GM18498 (cell line): Measurements from ENCODE around the gene RMRP.

ENCODE experiments used
- ATAC-seq: cut with Tn5 transposase; IDR thresholded peaks from one replicate; pipeline ENCODE4 v1.9.1; 2021; ENCODE audit warnings: mild to moderate bottlenecking, moderate library complexity; ENCODE audit not compliant: unreplicated experiment

The RMRP gene

DNA sequence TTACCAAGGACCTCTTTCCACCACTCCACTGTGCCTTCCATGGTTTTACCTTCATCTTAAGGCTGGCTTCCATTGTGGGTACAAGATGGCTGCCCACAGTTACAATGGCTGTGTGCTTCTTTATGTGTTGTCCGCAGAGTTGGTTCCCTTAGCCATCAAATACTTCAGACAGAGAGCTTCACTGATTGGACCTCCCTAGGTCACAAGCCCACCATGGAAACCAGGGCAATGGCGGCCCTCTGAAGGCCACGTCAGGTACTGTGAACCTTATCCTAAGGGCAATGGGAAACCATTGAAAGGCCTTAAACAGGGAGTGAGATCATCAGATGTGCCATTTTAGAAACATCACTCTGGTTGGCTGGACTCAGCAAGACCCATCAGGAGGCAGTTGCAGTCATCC is 10.1 kb upstream of the RMRP start:
- ATAC-seq, result no peak

DNA sequence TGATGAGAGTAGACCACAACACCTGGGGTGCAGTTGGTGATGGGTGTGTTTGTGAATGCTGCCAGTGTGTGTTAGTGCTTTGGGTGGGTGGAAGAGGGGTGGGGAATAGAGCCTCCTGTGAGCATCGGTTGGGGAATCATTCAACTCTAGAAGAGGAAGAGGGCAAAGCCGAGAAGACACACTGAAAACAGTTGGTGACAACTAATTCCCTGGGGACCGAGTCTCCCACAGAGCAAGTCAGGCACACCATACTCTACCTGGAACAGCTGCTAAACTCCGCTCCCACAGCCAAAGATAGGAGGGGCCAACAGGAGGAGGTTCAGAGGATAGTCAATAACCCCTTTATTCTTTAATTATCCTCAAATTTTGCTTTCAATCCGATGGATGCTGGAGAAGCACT is 8.7 kb upstream of the RMRP start:
- ATAC-seq, result no peak

DNA sequence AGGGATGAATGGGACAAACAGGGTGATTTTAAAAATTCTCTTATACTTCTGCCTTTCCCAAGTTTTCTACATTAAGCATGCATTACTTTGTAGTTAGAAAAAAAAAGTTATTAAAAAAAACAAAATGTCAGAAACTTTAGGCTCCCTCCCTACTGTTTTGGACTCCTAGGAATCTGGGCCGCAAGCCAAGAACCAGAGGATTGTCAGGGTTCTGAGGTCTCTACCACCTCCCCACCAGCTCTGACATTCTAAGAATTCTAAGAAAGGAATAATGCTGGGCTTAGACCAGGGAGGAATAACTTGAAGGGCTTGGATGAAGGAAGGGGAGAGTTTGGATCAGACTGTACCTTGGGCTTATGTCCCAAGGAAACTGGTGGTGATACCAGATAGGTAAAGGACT is 8.2 kb upstream of the RMRP start:
- no peak for ATAC-seq

DNA sequence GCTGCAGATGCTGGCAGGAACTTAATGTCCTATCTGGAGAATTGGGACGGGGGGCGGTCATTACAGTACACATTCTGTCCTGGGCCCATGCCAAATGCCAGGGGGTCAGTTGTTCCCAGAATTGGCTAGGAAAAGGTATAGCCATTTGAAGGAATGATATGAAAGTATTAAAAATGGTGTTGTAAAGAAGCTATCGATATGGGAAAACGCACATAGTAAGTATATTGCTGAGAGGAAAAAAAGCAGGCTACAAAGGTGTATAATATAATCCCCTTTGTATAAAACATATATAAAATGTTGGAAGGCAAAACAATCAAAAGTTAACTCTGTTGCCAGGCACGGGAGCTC is 7.6 kb upstream of the RMRP start:
- no peak for ATAC-seq

DNA sequence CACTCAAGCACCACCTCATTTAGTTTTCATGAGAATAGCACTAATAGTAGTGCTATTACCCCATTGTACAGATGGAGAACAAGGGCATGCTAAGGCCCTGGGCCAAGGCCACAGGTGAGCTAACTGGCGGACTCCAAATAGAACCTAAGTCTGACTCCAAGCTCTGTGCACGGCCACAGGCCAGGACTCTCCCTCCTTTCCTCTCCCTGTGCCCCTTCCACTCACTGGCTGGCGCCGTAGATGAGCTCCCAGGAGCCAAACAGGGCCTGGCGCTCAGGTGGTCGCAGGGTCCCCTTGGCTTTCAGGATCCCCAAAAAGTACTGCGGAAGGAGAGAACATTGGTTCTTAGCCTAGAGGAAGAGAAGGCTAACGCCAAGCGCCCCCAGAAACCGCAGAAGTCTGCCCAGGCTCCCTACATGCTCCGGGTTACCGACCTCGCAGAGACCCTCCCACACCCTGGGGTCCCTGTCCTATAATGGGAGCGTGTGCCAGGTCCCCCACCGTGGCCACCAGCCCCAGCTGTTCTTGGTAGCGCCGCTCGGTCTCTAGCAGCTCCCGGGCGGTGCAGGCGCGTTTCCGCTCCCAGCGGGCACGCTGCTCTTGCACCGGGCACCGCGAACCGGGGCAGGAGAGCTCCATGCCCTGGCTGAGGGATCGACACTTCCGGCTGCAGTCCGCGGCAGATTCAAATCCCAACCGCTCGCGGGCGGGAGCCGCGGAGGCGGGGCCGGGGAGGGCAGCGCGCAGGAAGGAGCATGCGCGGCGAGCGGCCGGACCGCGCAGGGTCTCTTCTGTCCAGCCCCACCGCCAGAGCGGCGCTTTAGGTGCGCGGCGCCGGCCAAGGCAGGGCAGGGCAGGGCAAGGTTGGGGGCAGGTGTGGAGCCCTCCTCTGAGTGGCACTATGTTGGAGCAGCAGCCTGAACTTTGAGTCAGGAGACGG is 7.0 kb upstream of the RMRP start, which contains the start of gene ARHGEF39:
TSS of gene ARHGEF39 (minus strand) at position 665 of the 940 bp plus-strand sequence. CDS start at position 639, 26 bp downstream.
- ATAC-seq, result peak; percentile 79

DNA sequence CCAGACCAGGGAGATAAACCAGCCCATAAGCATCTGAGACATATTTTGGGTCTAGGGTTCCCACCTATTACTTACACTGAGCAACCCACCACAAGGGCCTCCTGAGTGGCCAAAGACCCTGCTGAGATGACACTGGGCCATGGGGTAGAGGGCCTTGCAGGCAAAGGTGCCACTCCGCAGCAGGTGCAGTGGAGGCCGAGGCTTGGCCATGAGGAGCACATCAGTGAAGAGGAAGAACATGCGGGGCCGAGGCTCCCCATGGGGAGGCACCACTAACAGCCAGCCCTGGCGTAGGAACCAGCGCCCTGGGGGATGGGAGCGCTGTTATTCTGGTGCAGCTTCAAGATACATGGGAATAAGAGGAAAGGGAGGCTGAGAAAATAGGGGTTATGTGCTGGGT is 4.6 kb upstream of the RMRP start:
- no peak for ATAC-seq

DNA sequence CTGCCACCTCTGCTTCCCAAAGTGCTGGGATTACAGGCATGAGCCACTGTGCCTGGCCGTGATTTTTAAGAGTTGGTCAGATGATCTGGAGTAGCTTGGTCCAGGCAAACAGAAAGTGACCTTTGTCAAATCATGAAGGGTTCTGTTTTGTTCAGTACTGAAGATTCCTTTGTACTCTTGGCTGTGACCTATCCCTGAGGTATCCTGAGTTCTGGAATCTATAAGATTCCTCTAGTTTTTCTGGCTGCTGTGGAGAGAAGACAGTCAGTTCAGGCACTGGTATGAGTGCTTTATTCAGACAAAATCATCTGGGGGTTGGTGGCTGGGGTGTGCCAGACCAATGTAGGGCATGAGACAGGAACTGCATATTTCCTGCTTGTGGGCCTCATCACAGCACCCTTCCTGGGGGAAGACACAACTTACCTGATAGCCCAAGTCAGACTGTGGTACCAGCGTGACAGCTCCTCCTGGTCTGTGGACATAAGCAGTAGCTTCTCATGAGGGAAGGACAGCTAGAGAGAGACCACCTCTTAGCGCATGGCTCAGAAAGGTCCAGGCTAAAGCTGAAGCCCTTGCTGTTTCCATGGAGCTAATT is 4.0 kb upstream of the RMRP start:
- no peak for ATAC-seq

DNA sequence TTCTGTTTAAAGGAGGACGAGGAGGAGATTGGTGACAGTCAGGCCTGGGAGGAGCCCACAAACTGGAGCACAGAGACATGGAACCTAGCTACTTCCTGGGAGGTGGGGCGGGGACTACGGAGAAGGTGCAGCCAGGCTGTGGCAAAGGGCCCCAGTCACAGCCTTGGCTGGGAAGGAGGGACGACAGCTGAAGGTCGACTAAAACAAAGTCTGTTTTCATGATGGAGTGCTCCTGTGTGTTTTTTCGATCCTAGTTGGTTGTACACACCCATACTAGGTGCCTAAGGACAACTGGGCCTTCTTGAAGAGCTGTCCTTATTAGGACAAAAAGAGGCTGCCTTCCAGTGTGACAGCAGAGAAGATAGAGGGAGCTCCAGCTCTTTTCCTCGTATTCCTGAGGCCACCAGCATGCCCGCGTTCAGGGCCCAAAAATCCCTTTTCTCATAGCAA is 3.2 kb upstream of the RMRP start:
- ATAC-seq, result no peak

DNA sequence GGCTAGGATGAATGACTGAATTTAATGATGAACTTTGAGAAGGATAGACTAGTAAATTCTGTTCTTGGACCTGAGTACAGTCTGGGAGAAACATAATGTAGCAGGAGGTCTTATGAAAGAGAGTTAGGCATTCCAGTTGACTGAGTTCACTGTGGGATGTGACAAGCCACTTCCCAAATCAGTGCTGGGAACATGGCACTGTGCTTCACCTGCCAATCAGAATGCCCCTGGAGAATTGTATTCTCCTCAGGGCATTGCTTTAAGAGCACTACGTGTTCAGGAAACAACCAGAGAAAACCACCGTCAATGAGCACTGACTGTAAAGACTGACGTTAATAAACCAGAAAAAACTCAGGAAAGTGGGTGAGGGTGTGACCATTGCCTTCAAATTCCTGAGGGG is 1.5 kb upstream of the RMRP start:
- no peak for ATAC-seq

DNA sequence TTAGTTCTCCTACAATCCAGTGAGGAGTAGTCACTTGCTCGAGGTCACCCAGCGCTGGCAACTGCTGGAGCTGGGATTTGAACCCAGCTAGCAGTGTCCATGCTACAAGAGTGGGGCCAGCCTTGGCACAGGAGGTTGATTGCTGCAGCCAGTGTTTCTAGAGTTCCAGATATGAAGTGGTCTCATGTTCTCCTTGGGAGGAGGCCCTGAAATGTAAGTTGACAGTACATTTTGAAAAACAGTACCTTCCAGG is 1.1 kb upstream of the RMRP start:
- ATAC-seq, result peak; percentile 1

DNA sequence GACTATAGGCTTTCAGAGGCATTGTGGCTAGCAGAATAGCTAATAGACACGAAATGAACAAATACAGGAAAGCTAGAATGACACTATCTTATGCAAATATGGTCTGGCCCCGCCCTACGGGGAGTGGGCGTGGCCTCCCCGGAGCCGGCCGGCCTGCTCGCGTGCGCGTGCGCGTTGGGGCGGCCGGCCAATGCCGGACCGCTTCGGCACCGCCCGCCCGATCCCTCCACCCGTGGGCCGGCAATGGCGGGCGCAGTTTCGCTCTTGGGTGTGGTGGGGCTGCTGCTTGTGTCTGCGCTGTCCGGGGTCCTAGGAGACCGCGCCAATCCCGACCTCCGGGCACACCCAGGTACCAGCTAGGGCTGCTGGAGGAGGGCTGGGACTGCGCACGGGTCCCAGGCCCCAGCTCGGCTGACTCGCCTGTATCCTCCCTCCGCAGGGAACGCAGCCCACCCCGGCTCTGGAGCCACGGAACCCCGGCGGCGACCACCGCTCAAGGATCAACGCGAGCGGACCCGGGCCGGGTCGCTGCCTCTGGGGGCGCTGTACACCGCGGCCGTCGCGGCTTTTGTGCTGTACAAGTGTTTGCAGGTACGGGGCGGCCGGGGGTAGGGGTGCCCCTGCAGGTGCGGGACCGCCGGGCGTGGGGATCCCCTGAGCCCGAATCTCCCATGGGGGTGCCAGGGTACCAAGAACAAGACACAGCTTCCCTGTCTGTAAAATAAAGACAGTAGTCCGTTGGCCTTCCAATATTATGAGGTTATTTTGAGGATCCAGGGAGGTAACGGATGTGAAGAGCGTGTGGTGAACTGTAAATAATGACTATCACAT is 533 bp upstream of the RMRP start, which contains the start of gene CCDC107:
TSS of gene CCDC107 (plus strand) at position 156 of the 831 bp plus-strand sequence. CDS start at position 244, 88 bp downstream.
- peak; percentile 71 for ATAC-seq

DNA sequence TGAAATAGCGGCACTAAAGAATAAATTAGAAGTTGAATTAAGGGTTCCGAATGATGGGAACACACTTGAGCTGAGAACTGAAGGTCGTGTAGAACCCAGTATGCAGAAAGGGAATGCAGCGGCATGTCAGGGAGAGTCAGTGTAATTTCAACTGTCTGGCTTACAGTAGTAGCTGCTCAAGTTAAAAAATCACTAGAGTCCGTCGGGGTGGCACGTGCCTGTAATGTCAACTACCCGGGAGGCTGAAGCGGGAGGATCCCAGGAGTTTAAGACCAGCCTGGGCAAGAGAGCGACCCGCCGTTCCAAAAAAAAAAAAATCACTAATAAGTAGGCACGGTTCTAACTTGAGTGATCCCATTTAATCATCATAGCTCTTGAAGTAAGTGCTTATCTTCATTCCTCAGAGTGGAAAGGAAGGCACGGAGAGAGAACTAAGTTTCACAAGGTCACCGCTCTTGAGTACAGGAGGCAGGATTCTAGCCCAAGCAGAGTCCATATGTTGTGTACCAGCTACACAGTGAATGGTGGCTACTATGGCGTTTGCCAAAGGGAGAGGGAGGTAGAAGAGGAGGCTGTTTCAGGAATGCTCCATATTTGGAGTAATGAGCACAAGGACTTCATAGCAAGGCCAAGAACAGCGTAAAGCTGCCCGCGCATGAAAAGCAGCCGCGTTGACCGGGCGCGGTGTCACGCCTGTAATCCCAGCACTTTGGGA is 831 bp downstream of the RMRP start:
- ATAC-seq, result no peak

DNA sequence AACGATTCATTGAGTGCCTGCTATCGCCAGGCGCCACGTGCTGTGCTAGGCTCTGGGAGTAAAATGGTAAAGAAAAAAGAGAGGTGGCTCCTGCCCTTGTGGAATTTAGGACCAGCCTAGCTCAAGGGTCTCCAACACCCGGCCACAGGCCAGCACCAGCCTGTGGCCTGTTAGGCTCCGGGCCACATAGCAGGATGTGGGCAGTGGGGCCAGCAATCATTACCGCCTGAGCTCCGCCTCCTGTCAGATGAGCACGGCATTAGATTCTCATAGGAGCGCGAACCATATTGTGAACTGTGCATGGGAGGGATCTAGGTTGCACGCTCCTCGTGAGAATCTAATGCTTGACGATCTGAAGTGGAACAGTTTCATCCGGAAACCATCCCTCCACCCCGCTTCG is 1.5 kb downstream of the RMRP start:
- ATAC-seq, result no peak

DNA sequence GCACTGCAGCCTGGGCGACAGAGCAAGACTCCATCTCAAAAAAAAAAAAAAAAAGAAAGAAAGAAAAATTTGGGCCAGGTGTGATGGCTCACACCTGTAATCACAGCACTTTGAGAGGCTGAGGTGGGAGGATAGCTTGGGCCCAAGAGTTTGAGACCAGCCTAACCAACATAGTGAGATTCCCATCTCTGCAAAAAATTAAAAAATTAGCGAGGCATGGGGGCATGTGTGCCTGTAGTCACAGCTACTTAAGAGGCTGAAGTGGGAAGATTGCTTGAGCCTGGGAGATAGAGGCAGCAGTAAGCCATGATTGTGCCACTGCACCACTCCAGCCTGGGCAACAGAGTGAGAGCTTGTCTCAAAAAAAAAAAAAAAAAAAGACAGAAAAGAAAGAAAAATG is 4.2 kb downstream of the RMRP start:
- no peak for ATAC-seq

DNA sequence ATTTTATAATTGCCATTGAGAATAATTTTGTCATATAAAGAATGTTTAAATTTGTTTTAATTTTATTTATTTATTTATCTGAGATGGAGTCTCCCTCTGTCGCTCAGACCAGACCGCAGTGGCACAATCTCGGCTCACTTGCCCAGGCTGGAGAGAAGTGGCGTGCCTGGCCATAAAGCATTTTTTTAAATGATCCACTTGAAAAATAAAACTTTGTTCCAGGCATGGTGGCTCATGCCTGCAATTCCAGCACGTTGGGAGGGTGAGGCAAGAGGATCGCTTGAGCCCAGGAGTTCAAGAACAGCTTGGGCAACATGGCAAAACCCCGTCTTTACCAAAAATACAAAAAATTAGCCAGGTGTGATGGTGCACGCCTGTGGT is 5.0 kb downstream of the RMRP start:
- no peak for ATAC-seq

DNA sequence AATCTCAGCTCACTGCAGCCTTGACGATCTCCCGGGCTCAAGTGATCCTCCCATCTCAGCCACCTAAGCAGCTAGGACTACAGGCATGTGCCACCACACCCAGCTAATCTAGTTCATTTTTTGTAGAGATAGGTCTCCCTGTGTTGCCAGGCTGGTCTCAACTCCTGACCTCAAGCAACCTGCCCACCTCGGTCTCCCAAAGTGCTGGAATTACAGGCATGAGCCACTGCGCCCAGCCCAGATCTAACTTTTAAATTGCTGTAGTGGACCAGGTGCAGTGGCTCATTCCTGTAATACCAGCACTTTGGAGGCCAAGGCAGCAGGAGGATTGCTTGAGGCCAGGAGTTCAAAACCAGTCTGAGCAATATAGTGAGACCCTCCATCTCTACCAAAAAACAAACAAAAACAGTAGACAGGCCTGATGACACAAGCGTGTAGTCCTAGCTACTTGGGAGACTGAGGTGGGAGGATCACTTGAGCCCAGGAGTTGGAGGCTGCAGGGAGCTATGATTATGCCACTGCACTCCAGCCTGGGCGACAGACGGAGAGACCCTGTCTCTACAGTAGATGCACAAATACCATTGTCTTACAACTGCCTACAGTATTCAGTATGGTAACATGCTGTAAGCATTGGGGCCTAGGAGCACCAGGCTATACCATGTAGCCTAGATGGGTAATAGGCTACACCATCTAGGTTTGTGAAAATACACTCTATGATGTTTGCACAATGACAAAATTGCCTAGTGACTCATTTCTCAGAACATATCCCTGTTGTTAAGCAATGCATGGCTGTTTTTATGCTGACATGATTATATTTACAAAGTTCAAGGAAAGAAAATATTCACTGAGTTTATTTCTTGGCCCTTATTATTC is 5.6 kb downstream of the RMRP start:
- ATAC-seq, result no peak

DNA sequence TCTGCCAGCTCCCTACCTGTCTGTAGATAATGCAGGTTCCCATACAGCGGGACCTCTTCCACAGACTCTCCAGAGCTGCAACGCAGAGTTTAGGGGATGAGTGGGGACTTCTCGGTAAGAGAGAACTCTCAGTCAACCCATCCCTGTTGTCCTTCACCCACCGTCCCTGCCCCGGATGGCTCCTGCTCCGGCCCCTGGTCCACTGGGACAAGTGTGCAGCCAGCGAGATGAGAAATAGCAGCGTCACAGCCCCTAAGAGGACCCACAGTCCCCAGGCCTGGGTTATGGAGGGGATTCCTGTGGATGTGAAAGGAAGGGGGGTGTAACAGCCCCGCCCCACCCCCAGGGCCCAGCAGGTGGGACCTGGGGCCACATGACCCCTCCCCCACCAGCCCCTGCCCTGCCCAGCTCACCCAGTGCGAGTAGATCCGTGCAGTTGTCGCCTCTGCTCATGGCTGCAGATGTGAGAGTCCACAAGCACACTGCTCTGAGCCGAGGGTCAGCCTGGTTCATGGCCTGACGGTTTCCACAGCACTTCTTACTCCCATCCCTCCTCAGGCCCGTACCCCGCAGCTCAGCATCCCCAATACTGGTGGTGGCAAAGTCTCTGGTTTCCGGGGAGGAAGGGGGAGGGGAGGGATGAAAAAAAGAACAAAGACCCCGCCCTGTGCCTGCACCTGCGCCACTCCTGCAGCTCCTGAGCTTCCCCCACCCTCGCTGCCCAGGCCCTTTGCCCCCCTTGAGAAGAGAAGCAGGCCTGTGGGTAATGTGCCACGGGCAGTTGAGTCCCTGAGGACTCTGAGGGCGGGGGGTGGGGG is 7.3 kb downstream of the RMRP start, which contains the start of gene SIT1:
TSS of gene SIT1 (minus strand) at position 591 of the 818 bp plus-strand sequence. CDS start at position 513, 78 bp downstream.
- ATAC-seq, result no peak

DNA sequence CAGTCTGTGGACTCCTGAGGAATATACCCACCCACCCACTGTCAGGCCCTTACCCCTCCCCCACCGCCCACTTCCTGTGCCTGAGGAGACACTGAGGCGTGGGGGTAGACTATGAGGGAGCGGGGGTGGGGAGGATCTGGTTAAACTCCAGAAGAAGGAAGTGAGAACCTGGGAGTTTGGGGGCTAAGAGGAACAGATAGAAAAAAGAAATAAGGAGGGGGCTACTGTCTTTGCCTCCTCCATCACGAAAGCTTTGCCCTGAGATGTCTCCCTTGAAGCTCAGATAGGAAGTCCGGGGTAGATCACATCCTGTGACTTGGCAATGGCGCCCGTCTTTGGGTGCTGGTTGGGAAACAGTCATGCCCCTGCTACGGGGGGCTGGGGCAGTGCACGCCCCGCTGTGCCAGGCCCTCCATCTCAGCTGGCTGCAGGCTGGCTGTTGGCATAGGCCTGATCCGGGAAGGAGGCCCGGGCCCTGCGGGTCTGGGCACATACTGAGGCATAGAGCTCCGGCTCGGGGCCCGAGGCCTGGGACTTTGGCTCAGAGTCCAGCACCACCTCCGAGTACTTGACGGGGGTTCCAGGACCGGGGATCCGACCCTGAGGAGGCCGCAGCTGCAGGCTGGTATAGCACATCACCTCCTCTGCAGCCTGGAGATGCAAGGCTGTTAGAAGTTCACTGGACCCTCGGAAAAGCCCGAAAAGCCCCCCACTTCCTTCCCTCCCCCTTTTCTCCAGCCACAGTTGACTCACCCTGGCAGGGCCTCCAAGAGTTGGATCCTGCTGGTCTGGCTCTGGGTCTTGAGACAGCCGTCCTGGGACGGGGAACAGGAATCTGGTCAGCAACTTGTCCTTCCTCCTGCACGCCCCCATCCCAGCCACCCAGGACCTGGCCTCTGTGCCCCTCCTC is 8.1 kb downstream of the RMRP start:
- ATAC-seq, result no peak
